Measurements from ENCODE around the gene EEF1B2. TPM values are rescaled to one million over a fixed set of nuclear protein-coding genes. Genes with fewer than 3 reads are reported as not detected.
"Not testable (repeated sequence)": the region's sequence is repeated elsewhere in the genome, so short reads cannot be mapped to it uniquely, and the experiment has no call there.

EEF1B2 gene
- total RNA-seq, 1 experiment from 2014 or later: 686 TPM

- H3K27me3 ChIP-seq (ENCODE audit: control insufficient read depth, insufficient read depth, low read length); H3K4me3 ChIP-seq (ENCODE audit: insufficient read depth, low read depth, low read length); DNase-seq: not testable (repeated sequence)
- peaks cover 12% of the 10 kb centered on the region for H3K36me3 ChIP-seq (replicated peaks; ENCODE audit: control insufficient read depth, insufficient read depth, low read length)
Observed at GRCh38 chr2:206157014-206157413, 2.7 kb upstream of the EEF1B2 start.

GRCh38 chr2:206158563-206159345 lies 941 bp upstream of the EEF1B2 start:
- DNase-seq: peak; percentile 62
- Histone ChIP-seq H3K4me3 (ENCODE audit: insufficient read depth, low read depth, low read length) (peak overlapping the region; percentile 84), H3K27me3 (ENCODE audit: control insufficient read depth, insufficient read depth, low read length) (no peaks in the 10 kb centered on the region), H3K36me3 (replicated peaks; ENCODE audit: control insufficient read depth, insufficient read depth, low read length) (peaks cover 17% of the 10 kb centered on the region)

GRCh38 chr2:206160125-206160806 lies 571 bp downstream of the EEF1B2 start:
- peak; percentile 80 for DNase-seq
- peaks cover 18% of the 10 kb centered on the region for H3K36me3 ChIP-seq (replicated peaks; ENCODE audit: control insufficient read depth, insufficient read depth, low read length)
- H3K27me3 ChIP-seq (ENCODE audit: control insufficient read depth, insufficient read depth, low read length): no peaks in the 10 kb centered on the region
- H3K4me3 ChIP-seq (ENCODE audit: insufficient read depth, low read depth, low read length): peak overlapping the region; percentile 84

GRCh38 chr2:206160807-206161179 lies 1.1 kb downstream of the EEF1B2 start:
- Histone ChIP-seq H3K27me3 (ENCODE audit: control insufficient read depth, insufficient read depth, low read length) (no peaks in the 10 kb centered on the region), H3K36me3 (replicated peaks; ENCODE audit: control insufficient read depth, insufficient read depth, low read length) (peaks cover 18% of the 10 kb centered on the region), H3K4me3 (ENCODE audit: insufficient read depth, low read depth, low read length) (peak overlapping the region; percentile 84)
- no peak for DNase-seq

GRCh38 chr2:206162401-206162800 lies 2.7 kb downstream of the EEF1B2 start:
- not testable (repeated sequence) for H3K4me3 ChIP-seq (ENCODE audit: insufficient read depth, low read depth, low read length); H3K27me3 ChIP-seq (ENCODE audit: control insufficient read depth, insufficient read depth, low read length); DNase-seq
- peaks cover 18% of the 10 kb centered on the region for H3K36me3 ChIP-seq (replicated peaks; ENCODE audit: control insufficient read depth, insufficient read depth, low read length)

GRCh38 chr2:206163251-206163880 lies 3.7 kb downstream of the EEF1B2 start:
- H3K36me3 ChIP-seq (replicated peaks; ENCODE audit: control insufficient read depth, insufficient read depth, low read length): peaks cover 18% of the 10 kb centered on the region
- peak; percentile 35 for DNase-seq
- no peaks in the 10 kb centered on the region for H3K27me3 ChIP-seq (ENCODE audit: control insufficient read depth, insufficient read depth, low read length)
- H3K4me3 ChIP-seq (ENCODE audit: insufficient read depth, low read depth, low read length): no peak overlapping the region

GRCh38 chr2:206164261-206164862 lies 4.7 kb downstream of the EEF1B2 start:
- Histone ChIP-seq H3K27me3 (ENCODE audit: control insufficient read depth, insufficient read depth, low read length) (no peaks in the 10 kb centered on the region), H3K36me3 (replicated peaks; ENCODE audit: control insufficient read depth, insufficient read depth, low read length) (peaks cover 18% of the 10 kb centered on the region), H3K4me3 (ENCODE audit: insufficient read depth, low read depth, low read length) (no peak overlapping the region)
- DNase-seq: peak; percentile 46

GRCh38 chr2:206168230-206168629 lies 8.5 kb downstream of the EEF1B2 start:
- H3K36me3 ChIP-seq (replicated peaks; ENCODE audit: control insufficient read depth, insufficient read depth, low read length); H3K27me3 ChIP-seq (ENCODE audit: control insufficient read depth, insufficient read depth, low read length); H3K4me3 ChIP-seq (ENCODE audit: insufficient read depth, low read depth, low read length); DNase-seq: not testable (repeated sequence)

GRCh38 chr2:206171624-206172397 lies 12.1 kb downstream of the EEF1B2 start:
- not testable (repeated sequence) for H3K4me3 ChIP-seq (ENCODE audit: insufficient read depth, low read depth, low read length); H3K36me3 ChIP-seq (replicated peaks; ENCODE audit: control insufficient read depth, insufficient read depth, low read length); H3K27me3 ChIP-seq (ENCODE audit: control insufficient read depth, insufficient read depth, low read length); DNase-seq

GRCh38 chr2:206173147-206173546 lies 13.5 kb downstream of the EEF1B2 start:
- Histone ChIP-seq H3K27me3 (ENCODE audit: control insufficient read depth, insufficient read depth, low read length) (no peaks in the 10 kb centered on the region), H3K36me3 (replicated peaks; ENCODE audit: control insufficient read depth, insufficient read depth, low read length) (no peaks in the 10 kb centered on the region), H3K4me3 (ENCODE audit: insufficient read depth, low read depth, low read length) (no peak overlapping the region)
- DNase-seq: no peak

GRCh38 chr2:206176121-206176520 lies 16.4 kb downstream of the EEF1B2 start:
- Histone ChIP-seq H3K4me3 (ENCODE audit: insufficient read depth, low read depth, low read length) (no peak overlapping the region), H3K36me3 (replicated peaks; ENCODE audit: control insufficient read depth, insufficient read depth, low read length) (no peaks in the 10 kb centered on the region), H3K27me3 (ENCODE audit: control insufficient read depth, insufficient read depth, low read length) (no peaks in the 10 kb centered on the region)
- DNase-seq: no peak

GRCh38 chr2:206176901-206177300 lies 17.2 kb downstream of the EEF1B2 start:
- DNase-seq: no peak
- Histone ChIP-seq H3K4me3 (ENCODE audit: insufficient read depth, low read depth, low read length) (no peak overlapping the region), H3K36me3 (replicated peaks; ENCODE audit: control insufficient read depth, insufficient read depth, low read length) (no peaks in the 10 kb centered on the region), H3K27me3 (ENCODE audit: control insufficient read depth, insufficient read depth, low read length) (no peaks in the 10 kb centered on the region)

- not testable (repeated sequence) for DNase-seq; H3K27me3 ChIP-seq (ENCODE audit: control insufficient read depth, insufficient read depth, low read length); H3K36me3 ChIP-seq (replicated peaks; ENCODE audit: control insufficient read depth, insufficient read depth, low read length); H3K4me3 ChIP-seq (ENCODE audit: insufficient read depth, low read depth, low read length)
Observed at GRCh38 chr2:206181526-206181925, 21.8 kb downstream of the EEF1B2 start.

GRCh38 chr2:206189691-206190090 lies 30.0 kb downstream of the EEF1B2 start:
- Histone ChIP-seq H3K27me3 (ENCODE audit: control insufficient read depth, insufficient read depth, low read length) (no peaks in the 10 kb centered on the region), H3K36me3 (replicated peaks; ENCODE audit: control insufficient read depth, insufficient read depth, low read length) (no peaks in the 10 kb centered on the region), H3K4me3 (ENCODE audit: insufficient read depth, low read depth, low read length) (no peak overlapping the region)
- DNase-seq: no peak
